Activated CD4-positive, alpha-beta T cell treated with anti-CD3 and anti-CD28 coated beads, Interleukin-2, amount 50 U/mL, for 24 hours (primary cell): ENCODE results near the gene GOLGA8Q.
"Not testable (repeated sequence)": the region's sequence is repeated elsewhere in the genome, so short reads cannot be mapped to it uniquely, and the experiment has no call there.

ENCODE experiments used
- DNase-seq, 2 donors: peaks; one replicate each; pipeline ENCODE4 v3.0.0-alpha.2; 2020; ENCODE audit warnings: low read depth in 1 of 2, low spot score in 1 of 2

Gene GOLGA8Q

GRCh38 chr15:30551750-30552149 lies at the start of gene GOLGA8Q:
GOLGA8Q (plus strand) TSS chr15:30552050; CDS start chr15:30552078, 28 bp downstream.
- DNase-seq: not testable (repeated sequence)

DNA sequence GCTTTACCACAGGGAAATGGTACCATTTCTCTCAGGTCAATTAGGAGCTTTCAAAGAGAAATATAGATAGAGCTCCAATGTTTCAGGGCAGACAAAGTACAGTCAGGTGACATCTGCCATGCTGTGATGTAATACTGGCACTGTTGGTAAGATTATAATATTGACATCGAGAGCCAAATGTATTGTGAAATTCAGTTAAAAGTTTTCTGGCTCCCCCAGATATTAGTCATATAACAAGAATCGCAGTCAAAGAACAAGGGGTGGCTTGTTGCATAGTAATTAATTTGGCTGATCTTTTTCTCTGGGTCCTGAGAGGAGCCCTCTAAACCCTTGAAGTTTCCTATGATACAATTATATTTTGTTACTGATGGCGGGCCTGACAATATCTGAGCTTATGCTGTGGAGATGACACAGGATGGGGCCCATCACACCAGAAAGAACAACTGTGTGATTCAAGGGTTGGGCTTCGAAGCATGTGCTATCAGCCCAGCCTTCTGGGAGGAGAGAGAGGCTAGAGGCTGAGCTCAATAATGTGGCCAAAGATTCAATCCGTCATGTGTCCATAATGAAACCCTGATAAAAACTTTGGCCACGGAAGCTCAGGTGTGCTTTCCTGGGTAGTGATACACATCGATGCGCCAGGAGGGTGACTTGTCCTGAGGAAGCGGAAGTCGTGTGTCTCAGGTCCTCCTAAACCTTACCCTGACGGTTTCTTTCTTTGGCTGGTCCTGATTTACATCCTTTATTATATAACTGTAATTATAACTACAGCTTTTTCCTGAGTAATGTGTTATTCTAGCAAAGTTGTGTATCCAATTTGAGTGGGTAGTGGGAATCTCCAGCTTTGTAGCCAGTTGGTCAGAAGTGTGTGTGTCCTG lies 48.7 kb upstream of the GOLGA8Q start:
- not testable (repeated sequence) for DNase-seq

- not testable (repeated sequence) for DNase-seq
Measured at GRCh38 chr15:30504162-30504843, 47.5 kb upstream of the GOLGA8Q start.

DNA sequence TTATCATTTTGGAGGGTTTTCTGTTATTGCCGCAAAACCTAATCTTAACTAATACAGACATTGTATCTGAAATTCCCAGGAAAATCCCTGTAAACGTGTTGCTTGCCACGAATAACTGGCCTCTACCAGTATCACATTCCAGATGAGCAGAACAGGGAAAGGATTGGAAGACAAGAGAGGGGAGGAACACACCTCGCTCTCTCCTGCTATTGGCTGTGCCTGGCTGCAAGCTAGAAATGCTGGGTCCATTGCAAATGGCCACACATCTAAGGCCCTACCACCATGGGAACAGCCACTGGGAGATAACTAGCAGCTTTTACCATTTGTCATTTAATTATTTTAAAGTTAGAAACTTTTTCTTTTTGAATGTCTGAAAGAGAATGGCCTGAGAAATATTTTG lies 37.3 kb upstream of the GOLGA8Q start:
- DNase-seq: not testable (repeated sequence)

- DNase-seq: not testable (repeated sequence)
Measured at GRCh38 chr15:30523453-30524243, 28.2 kb upstream of the GOLGA8Q start.

DNA sequence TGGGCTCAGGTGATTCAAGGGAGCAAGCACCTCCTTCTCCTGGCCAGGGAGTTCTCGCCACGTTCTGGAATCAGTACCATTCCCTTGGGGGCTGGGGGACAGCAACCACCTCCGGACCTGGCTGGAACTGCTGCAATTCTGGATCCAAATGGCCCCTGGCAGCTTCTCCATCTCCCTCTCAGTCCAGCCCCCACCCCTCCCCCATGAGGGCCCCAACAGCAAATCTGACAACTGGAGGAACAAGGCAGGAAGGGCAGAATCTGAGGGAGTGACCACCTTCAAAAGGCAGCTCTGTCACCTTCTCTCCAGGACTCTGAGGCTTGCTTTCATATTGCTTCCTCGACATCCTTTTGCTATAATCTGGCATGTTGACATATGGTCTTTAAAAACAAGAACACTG lies 25.9 kb upstream of the GOLGA8Q start:
- DNase-seq: not testable (repeated sequence)

GRCh38 chr15:30529049-30529448 lies 22.8 kb upstream of the GOLGA8Q start:
- not testable (repeated sequence) for DNase-seq

DNA sequence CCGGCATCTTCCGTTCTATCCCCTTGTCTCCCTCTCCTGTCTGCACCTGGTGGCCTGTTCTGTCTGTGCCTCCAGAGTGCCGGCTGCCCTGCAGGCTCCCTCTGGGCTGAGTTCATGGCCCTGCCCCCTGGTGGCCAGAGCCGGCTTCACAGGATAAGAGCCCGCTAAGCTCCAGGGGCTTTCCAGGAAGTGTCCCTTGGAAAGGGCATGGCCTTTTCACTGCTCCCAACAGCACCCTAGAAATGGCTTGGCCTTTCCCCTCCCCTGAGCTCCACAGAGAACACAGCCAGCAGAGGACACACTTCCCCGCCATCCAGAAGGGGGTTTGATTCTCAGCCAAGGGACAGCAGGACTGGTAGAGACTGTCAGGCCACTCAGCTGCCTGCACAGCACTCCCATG lies 15.1 kb downstream of the GOLGA8Q start:
- not testable (repeated sequence) for DNase-seq

GRCh38 chr15:30573012-30573491 lies 21.2 kb downstream of the GOLGA8Q start:
- not testable (repeated sequence) for DNase-seq

DNA sequence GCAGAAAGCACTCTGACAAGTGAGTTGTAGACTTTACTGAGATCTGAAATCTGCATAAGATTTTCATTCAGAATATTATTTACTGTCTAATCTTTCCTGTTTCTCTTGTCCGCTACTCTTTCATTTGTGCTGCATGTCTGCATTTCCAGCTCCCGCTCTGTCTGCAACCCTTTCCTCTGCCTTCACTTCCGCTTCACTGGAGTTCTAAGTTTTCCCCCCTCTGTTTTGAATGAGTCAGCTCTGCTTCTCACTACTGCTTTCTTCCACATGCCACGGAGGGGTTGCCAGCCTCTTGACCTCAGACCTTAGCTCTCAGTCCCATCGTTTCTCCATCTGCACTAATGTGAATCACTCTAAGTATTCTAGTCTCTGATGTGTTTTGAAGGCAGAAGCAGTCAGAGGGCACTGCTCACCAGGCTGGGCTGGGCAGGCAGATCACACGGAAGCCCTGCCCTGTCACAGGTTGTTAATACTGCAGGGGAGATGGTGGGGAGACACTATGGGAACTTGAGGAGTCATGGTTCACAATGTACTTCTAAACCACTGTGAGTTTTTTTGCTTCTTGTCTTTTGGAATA lies 27.6 kb downstream of the GOLGA8Q start:
- not testable (repeated sequence) for DNase-seq

- not testable (repeated sequence) for DNase-seq
Measured at GRCh38 chr15:30580716-30581115, 28.9 kb downstream of the GOLGA8Q start.

- DNase-seq: not testable (repeated sequence)
Measured at GRCh38 chr15:30598953-30599352, 47.1 kb downstream of the GOLGA8Q start.

DNA sequence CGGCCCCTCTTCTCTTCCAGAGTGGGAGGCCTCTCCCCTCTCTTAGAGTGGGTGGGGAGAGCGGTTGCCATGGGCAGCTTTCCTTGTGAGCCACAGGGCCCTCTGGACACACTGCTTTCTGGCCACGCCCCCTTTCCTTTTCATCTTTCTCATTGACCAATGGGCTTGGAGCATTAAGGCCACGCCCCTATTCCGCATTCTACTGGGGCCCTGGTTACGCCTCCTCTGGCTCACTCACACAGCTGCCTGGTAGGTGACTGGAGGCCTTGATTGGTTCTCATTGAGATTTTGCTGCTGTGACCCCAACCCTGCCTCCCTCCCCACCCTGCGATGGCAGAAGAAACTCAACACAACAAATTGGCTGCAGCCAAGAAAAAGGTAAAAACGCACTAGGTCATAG lies 51.9 kb downstream of the GOLGA8Q start, which contains the start of gene GOLGA8H:
Gene GOLGA8H (plus strand): TSS at position 233 of the 400 bp plus-strand sequence. CDS start 98 bp downstream, at position 331.
- DNase-seq: not testable (repeated sequence)
